T-helper 1 cell treated with Interleukin-12 subunit alpha and Interleukin-12 subunit beta and Interleukin-4 antibody, amounts not matched to agents 30 μg/mL and 1 μg/mL, for 36 hours (primary cell): ENCODE measurements around the gene RANBP1.

ENCODE experiments used
- H3K27ac Mint-ChIP-seq: one replicate; pipeline ENCODE4 v1.8.0; 2021; ENCODE audit warnings: mild to moderate bottlenecking, mixed read lengths
- H3K27me3 Mint-ChIP-seq: one replicate; pipeline ENCODE4 v1.8.0; 2021; ENCODE audit warnings: low read depth, mixed read lengths
- H3K36me3 Mint-ChIP-seq: one replicate; pipeline ENCODE4 v1.8.0; 2021; ENCODE audit warnings: low read depth, mixed read lengths
- H3K4me1 Mint-ChIP-seq: one replicate; pipeline ENCODE4 v1.8.0; 2021; ENCODE audit warnings: low read depth, mixed read lengths
- H3K4me3 Mint-ChIP-seq: one replicate; pipeline ENCODE4 v1.8.0; 2021; ENCODE audit warnings: mild to moderate bottlenecking, moderate library complexity, mixed read lengths
- H3K9me3 Mint-ChIP-seq: one replicate; pipeline ENCODE4 v1.8.0; 2021; ENCODE audit warnings: mixed read lengths

The RANBP1 gene

GRCh38 chr22:20140107-20140445 lies 24.2 kb downstream of the RANBP1 start:
- H3K9me3 Mint-ChIP-seq, result no peaks in the 10 kb centered on the region
- H3K36me3 Mint-ChIP-seq, result no peaks in the 10 kb centered on the region
- no peak overlapping the region for H3K4me3 Mint-ChIP-seq
- no peaks in the 10 kb centered on the region for H3K27me3 Mint-ChIP-seq
- no peak overlapping the region for H3K27ac Mint-ChIP-seq
- H3K4me1 Mint-ChIP-seq, result no peaks in the 10 kb centered on the region

DNA sequence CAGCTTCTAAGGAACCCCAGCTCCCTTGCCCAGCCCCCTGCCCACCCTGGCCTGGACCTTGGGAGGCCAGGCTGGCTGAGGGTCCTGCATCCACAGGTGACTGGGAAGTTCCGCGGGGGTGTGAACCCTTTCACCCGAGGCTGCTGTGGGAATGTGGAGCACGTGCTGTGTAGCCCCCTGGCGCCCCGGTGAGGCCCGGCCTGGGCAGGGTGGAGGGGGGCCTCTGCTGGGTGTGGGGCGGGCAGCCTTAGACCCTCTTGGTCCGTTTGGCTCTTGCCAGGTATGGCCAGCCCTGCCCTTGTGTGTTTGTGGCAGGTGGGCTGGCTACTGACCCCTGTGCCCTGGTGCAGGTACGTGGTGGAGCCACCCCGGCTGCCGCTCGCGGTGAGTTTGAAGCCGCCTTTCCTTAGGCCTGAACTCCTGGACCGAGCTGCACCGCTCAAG lies 24.6 kb downstream of the RANBP1 start:
- H3K9me3 Mint-ChIP-seq, result no peaks in the 10 kb centered on the region
- no peak overlapping the region for H3K27ac Mint-ChIP-seq
- no peaks in the 10 kb centered on the region for H3K36me3 Mint-ChIP-seq

DNA sequence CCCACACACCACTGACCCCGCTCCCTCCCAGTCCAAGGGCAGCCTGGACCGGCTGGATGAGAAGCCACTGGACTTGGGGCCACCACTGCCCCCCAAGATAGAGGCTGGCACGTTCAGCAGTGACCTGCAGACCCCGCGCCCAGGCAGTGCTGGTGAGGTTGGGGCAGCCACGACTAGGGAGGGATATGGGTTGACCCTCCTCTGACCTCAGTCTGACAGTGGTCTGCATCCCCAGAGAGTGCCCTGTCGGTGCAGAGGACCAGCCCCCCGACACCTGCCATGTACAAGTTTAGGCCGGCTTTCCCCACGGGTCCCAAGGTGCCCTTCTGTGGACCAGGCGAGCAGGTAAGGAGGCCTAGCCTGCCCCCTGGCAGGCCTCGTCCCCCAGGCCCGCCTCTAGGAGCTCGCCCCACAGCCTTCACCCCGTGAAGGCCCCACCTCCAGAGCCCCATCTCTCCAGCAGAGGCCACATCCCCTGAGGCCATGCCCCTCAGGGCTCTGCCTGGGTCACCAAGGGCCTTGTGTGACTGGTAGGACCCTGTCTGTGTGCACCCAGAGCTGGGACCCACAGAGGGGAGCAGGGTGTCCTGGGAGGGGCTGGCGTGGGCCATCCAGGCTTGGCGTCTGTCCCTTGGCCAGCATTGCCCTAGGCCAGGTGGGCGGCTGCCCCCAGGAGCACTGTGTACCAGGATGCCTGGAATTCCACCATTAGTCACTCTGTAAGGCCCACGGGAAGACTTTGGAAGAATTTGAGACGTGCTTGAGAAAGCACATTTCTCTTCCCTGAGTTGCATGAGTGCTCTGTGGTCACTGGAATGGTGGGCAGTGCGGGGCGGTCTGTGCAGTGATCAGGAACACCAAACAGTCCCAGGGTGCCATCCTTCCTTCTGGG lies 25.5 kb downstream of the RANBP1 start:
- H3K36me3 Mint-ChIP-seq, result no peaks in the 10 kb centered on the region
- no peaks in the 10 kb centered on the region for H3K4me1 Mint-ChIP-seq
- no peak overlapping the region for H3K27ac Mint-ChIP-seq
- no peak overlapping the region for H3K4me3 Mint-ChIP-seq
- H3K9me3 Mint-ChIP-seq, result no peaks in the 10 kb centered on the region
- H3K27me3 Mint-ChIP-seq, result no peaks in the 10 kb centered on the region

More for the DNA sequence above, 24.6 kb downstream of the RANBP1 start:
- no peaks in the 10 kb centered on the region for H3K4me1 Mint-ChIP-seq
- H3K27me3 Mint-ChIP-seq, result no peaks in the 10 kb centered on the region
- H3K4me3 Mint-ChIP-seq, result no peak overlapping the region

- Mint-ChIP-seq H3K27me3 (no peaks in the 10 kb centered on the region), H3K9me3 (no peaks in the 10 kb centered on the region), H3K4me3 (no peak overlapping the region), H3K27ac (no peak overlapping the region), H3K4me1 (no peaks in the 10 kb centered on the region), H3K36me3 (no peaks in the 10 kb centered on the region)
Observed at GRCh38 chr22:20142711-20143621, 27.1 kb downstream of the RANBP1 start.

GRCh38 chr22:20143883-20144665 lies 28.2 kb downstream of the RANBP1 start:
- H3K9me3 Mint-ChIP-seq, result no peaks in the 10 kb centered on the region
- no peaks in the 10 kb centered on the region for H3K4me1 Mint-ChIP-seq
- H3K36me3 Mint-ChIP-seq, result no peaks in the 10 kb centered on the region
- H3K27me3 Mint-ChIP-seq, result no peaks in the 10 kb centered on the region
- H3K27ac Mint-ChIP-seq, result no peak overlapping the region
- no peak overlapping the region for H3K4me3 Mint-ChIP-seq

DNA sequence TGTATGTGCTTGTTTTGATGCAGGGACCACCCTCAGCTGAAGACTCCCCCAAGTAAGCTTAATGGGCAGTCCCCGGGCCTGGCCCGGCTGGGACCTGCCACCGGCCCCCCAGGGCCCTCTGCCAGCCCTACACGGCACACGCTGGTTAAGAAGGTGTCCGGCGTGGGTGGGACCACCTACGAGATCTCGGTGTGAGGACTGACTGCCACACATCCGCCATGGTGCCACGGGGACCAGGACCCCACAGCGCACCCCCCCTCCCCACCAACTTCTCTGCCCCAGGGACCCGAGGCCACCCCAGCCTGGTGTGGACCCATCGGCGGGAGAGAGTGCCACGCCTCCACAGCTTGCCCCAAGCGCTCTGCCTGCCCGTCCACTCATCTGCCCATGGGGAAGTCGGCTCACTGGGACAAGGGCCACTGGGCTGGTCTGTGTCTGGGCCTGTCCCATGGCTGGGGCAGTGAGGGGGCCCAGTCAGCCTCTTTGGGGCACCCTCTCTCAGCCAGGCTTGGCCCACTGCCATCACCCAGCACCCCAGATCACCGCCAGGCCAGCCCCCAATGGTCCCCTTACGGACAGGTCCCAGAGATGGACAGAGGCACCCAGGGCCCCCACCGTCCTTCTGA lies 29.4 kb downstream of the RANBP1 start:
- H3K27ac Mint-ChIP-seq, result no peak overlapping the region
- H3K4me1 Mint-ChIP-seq, result no peaks in the 10 kb centered on the region
- no peaks in the 10 kb centered on the region for H3K9me3 Mint-ChIP-seq
- no peaks in the 10 kb centered on the region for H3K27me3 Mint-ChIP-seq
- no peaks in the 10 kb centered on the region for H3K36me3 Mint-ChIP-seq
- no peak overlapping the region for H3K4me3 Mint-ChIP-seq

GRCh38 chr22:20145832-20146223 lies 29.9 kb downstream of the RANBP1 start:
- Mint-ChIP-seq H3K4me1 (no peaks in the 10 kb centered on the region), H3K36me3 (no peaks in the 10 kb centered on the region), H3K27me3 (no peaks in the 10 kb centered on the region), H3K27ac (no peak overlapping the region), H3K4me3 (no peak overlapping the region), H3K9me3 (no peaks in the 10 kb centered on the region)

DNA sequence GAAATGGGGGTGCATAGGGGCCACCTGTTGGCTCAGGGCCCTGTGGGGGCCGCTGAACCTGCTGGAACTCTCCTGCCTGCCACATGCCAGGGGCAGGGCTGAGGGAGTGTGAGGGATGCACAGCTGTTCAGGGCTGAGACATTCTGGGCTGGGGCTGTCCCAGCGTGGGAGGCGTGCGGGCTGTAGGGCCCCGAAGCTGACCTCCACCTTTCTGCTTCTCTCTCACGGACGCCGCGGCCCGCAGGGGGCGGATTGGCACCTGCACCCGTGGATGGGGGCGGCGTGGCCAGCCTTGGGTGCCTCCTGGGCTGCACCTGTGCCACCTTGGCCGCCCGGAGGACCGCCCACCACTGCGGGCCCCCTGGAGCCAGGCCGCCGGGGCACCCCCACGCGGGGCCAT lies 30.9 kb downstream of the RANBP1 start:
- Mint-ChIP-seq H3K4me1 (no peaks in the 10 kb centered on the region), H3K36me3 (no peaks in the 10 kb centered on the region), H3K27me3 (no peaks in the 10 kb centered on the region), H3K9me3 (no peaks in the 10 kb centered on the region), H3K4me3 (no peak overlapping the region), H3K27ac (no peak overlapping the region)

DNA sequence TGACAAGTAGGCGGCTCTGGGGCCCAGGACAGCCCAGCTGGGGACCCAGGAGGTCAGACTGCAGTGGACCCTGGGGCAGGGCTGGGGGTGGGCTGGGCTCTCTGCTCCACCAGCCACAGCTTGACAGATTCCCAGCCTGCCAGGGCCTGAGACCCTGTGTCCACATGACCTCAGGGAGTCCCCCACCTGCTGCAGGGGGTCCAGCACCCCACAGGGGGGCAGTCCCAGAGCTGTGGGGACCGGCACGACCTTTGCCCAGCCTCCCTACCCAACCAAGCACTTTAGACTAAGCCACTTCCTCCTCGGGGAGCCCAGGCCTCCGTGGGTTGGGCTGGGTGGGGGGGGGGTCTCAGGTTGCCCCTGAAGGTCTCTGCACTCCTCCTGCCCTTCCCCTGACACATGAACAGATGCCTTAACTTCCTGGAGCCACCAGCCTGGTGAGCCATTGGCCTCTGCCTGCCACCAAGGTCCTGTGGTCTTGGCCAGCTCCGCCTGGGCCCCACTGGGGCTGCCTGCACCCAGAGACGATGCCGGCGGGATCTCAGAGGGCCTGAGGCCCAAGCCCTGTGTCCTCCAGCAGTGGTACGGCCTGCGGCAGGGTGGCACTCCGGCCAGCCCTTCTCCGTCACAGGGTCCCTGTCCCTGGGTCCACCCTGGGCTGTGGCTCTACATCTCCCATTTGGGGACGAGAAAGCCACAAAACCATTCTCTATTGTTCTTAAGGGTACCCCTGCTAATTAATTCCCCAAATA lies 31.5 kb downstream of the RANBP1 start:
- Mint-ChIP-seq H3K9me3 (no peaks in the 10 kb centered on the region), H3K27me3 (no peaks in the 10 kb centered on the region), H3K4me3 (no peak overlapping the region)

GRCh38 chr22:20148414-20148813 lies 32.5 kb downstream of the RANBP1 start:
- Mint-ChIP-seq H3K4me3 (no peak overlapping the region), H3K27me3 (no peaks in the 10 kb centered on the region), H3K27ac (no peak overlapping the region), H3K9me3 (no peaks in the 10 kb centered on the region), H3K4me1 (no peaks in the 10 kb centered on the region), H3K36me3 (no peaks in the 10 kb centered on the region)

More for the DNA sequence above, 31.5 kb downstream of the RANBP1 start:
- H3K36me3 Mint-ChIP-seq, result no peaks in the 10 kb centered on the region
- no peak overlapping the region for H3K27ac Mint-ChIP-seq
- no peaks in the 10 kb centered on the region for H3K4me1 Mint-ChIP-seq

- no peak overlapping the region for H3K4me3 Mint-ChIP-seq
Observed at GRCh38 chr22:20149257-20150250, 33.6 kb downstream of the RANBP1 start.

DNA sequence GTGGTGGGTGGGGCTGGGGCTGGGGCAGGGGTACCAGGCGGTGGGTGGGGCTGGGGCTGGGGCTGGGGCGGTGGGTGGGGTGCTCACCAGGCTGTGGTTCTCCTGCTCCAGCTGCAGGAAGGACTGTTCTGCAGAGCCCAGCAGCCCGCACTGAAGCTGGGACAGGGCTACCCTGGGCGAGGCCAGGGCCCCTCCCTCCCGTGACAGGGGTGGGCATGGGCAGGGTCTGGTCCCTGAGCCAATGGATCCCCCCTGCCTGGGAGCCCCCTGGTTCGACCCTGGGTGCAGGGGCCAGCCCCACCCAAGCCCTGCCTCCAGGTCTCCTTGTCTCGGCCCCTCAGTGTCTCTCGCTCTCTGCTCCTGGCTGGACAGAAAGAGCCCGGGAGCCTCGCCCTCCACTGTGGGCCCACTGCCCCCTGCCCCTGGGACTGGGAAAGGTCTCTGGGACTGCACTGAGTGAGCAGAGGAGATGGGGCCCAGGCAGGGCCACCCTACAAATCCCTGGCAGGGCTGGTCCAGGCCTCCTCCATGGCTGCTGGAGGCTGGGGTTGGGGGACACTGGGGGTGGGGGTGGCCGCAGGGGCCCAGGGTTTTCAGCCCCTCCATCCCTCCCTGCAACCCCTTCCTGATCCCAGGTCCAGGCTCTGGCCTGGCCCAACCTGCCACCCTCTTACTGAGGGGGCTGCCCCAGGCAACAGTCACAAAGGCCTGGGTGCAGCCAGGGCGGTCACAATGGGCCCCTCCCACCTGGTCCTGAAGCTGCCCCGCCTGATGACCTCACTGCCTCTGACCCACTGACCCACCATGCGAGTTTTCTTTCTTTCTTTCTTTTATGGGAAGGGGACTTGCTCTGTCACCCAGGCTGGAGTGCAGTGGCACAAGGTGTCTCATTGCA lies 34.7 kb downstream of the RANBP1 start, which contains the start of gene CCDC188:
TSS of gene CCDC188 (minus strand) at position 675 of the 895 bp plus-strand sequence. CDS start at position 606, 69 bp downstream.
- Mint-ChIP-seq H3K4me3 (no peak within 1 kb of the TSS), H3K27me3 (no peaks in the 10 kb centered on the region), H3K4me1 (no peaks in the 10 kb centered on the region), H3K9me3 (no peaks in the 10 kb centered on the region), H3K27ac (no peak within 1 kb of the TSS), H3K36me3 (no peaks in the 10 kb centered on the region)

More at GRCh38 chr22:20149257-20150250, 33.6 kb downstream of the RANBP1 start:
- Mint-ChIP-seq H3K36me3 (no peaks in the 10 kb centered on the region), H3K27me3 (no peaks in the 10 kb centered on the region), H3K9me3 (no peaks in the 10 kb centered on the region), H3K4me1 (no peaks in the 10 kb centered on the region), H3K27ac (no peak overlapping the region)
